Measurements from ENCODE around the gene DISP3. TPM values are rescaled to one million over a fixed set of nuclear protein-coding genes. Genes with fewer than 3 reads are reported as not detected.

The DISP3 gene
- total and polyA plus RNA-seq, 2 experiments from 2014 or later: 0.10 TPM; not detected in 1

DNA sequence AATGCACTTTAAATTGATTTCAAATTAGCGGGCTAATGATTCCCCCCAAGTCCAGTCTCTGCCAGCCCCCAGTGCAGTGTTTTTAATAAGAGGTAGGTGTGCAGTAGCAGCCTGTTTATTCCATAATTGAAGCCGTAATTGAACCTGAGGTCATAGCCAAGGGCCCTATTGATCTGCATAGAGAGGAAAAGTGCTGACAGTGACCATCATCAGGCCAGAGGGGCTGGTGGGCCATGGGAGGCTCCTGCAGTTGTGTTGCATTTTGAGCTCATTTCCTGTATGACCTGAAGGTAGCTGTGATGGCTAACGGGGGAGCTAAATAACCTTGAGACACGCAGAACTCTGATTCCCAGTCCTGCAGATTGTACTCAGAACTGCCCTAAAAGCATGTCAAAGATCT, 67.5 kb downstream of the DISP3 start:
- DNase-seq (ENCODE audit: low spot score): no peak
- peaks cover 7% of the 10 kb centered on the region for H3K27me3 ChIP-seq
- no peak overlapping the region for H2AFZ ChIP-seq
- H3K36me3 ChIP-seq (replicated peaks; ENCODE audit: insufficient read depth, low read depth): no peaks in the 10 kb centered on the region
- no peaks in the 10 kb centered on the region for H3K9me2 ChIP-seq (replicated peaks; ENCODE audit: insufficient read depth)
- no peak overlapping the region for H3K4me3 ChIP-seq
- no peak overlapping the region for H3K27ac ChIP-seq
- H4K20me1 ChIP-seq (ENCODE audit: insufficient read depth, poor library complexity, severe bottlenecking): no peaks in the 10 kb centered on the region
- no peaks in the 10 kb centered on the region for H3K4me1 ChIP-seq (ENCODE audit: insufficient read depth)
- no peaks in the 10 kb centered on the region for H3K9me3 ChIP-seq (ENCODE audit: low read depth)
- H3K4me2 ChIP-seq: no peak overlapping the region
- H3K79me2 ChIP-seq: no peaks in the 10 kb centered on the region
- 79% methylated on average over 4 of the region's 4 CpGs for WGBS (ENCODE audit: low lambda C conversion rate, missing lambda C conversion rate)
- TF ChIP-seq EZH2phosphoT487 (IDR thresholded peaks at IDR 0.05; ENCODE audit: low read depth, severe bottlenecking, unreplicated experiment) (no peak), EZH2 (IDR thresholded peaks at IDR 0.05; ENCODE audit: borderline replicate concordance) (no peak)
- TF ChIP-seq, protein P1, sequence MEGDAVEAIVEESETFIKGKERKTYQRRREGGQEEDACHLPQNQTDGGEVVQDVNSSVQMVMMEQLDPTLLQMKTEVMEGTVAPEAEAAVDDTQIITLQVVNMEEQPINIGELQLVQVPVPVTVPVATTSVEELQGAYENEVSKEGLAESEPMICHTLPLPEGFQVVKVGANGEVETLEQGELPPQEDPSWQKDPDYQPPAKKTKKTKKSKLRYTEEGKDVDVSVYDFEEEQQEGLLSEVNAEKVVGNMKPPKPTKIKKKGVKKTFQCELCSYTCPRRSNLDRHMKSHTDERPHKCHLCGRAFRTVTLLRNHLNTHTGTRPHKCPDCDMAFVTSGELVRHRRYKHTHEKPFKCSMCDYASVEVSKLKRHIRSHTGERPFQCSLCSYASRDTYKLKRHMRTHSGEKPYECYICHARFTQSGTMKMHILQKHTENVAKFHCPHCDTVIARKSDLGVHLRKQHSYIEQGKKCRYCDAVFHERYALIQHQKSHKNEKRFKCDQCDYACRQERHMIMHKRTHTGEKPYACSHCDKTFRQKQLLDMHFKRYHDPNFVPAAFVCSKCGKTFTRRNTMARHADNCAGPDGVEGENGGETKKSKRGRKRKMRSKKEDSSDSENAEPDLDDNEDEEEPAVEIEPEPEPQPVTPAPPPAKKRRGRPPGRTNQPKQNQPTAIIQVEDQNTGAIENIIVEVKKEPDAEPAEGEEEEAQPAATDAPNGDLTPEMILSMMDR (IDR thresholded peaks at IDR 0.05; ENCODE audit: poor library complexity): no peak

DNA sequence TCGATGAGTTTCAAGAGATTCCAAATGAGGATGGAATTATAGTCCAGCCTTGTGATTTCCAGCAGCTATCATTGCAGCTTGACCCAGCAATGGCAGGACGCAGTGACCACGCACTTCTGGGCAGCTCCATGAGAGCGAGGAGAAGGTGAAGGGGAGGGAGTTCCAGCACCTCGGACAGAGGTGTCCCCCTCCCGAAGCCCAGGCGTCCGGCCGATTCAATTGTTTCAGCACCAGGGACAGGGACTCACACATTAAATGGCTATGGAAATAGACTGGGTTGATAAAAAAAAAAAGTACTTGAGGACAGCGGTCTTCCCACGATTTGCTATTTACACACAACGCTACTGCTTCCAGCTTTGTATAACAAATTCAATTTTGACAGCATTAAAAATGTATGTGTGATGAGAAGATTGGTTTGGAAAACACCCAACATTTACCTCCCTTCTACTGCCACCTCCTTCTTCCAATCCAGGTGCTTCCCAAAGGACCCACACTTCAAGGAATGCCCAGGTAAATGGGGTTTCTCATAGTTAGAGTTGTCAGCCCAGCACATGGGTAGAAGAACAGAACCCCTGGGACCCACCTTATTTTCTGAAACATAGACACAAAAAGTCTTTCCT, 71.8 kb downstream of the DISP3 start:
- no peak overlapping the region for H3K27ac ChIP-seq
- H4K20me1 ChIP-seq (ENCODE audit: insufficient read depth, poor library complexity, severe bottlenecking): no peaks in the 10 kb centered on the region
- H3K9me2 ChIP-seq (replicated peaks; ENCODE audit: insufficient read depth): no peaks in the 10 kb centered on the region
- H3K4me2 ChIP-seq: no peak overlapping the region
- H3K36me3 ChIP-seq (replicated peaks; ENCODE audit: insufficient read depth, low read depth): no peaks in the 10 kb centered on the region
- no peak overlapping the region for H3K4me3 ChIP-seq
- peak; percentile 92 for DNase-seq (ENCODE audit: low spot score)
- peaks cover 21% of the 10 kb centered on the region for H3K27me3 ChIP-seq
- 12% methylated on average over 12 of the region's 12 CpGs for WGBS (ENCODE audit: low lambda C conversion rate, missing lambda C conversion rate)
- H2AFZ ChIP-seq: no peak overlapping the region
- TF ChIP-seq EZH2phosphoT487 (IDR thresholded peaks at IDR 0.05; ENCODE audit: low read depth, severe bottlenecking, unreplicated experiment): no peak
- H3K4me1 ChIP-seq (ENCODE audit: insufficient read depth): no peaks in the 10 kb centered on the region
- no peaks in the 10 kb centered on the region for H3K79me2 ChIP-seq
- H3K9me3 ChIP-seq (ENCODE audit: low read depth): no peaks in the 10 kb centered on the region

DNA sequence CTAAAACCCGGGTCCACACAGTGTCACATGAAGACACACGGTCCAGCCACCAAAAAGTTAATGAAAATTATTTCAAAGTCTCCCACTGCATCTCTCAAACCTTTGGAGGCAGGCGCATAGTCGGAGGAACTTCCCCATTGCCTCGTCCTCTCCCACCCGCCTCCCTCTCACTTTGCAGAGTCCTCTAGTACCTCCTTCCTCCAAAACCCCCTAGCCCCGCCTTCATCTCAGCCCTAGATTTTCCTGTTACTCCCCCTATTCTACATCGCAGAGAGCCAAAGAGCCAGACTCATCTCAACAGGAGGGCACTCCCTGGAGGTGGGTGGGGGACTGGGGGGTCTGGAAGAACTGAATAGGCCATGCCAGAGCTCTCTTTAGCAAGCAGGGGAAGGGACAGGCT, 79.3 kb downstream of the DISP3 start:
- no peaks in the 10 kb centered on the region for H4K20me1 ChIP-seq (ENCODE audit: insufficient read depth, poor library complexity, severe bottlenecking)
- no peaks in the 10 kb centered on the region for H3K9me3 ChIP-seq (ENCODE audit: low read depth)
- no peaks in the 10 kb centered on the region for H3K9me2 ChIP-seq (replicated peaks; ENCODE audit: insufficient read depth)
- DNase-seq (ENCODE audit: low spot score): no peak
- no peak overlapping the region for H3K4me2 ChIP-seq
- H3K27ac ChIP-seq: no peak overlapping the region
- TF ChIP-seq EZH2phosphoT487 (IDR thresholded peaks at IDR 0.05; ENCODE audit: low read depth, severe bottlenecking, unreplicated experiment) (no peak), EZH2 (IDR thresholded peaks at IDR 0.05; ENCODE audit: borderline replicate concordance) (no peak)
- TF ChIP-seq, protein P1 (IDR thresholded peaks at IDR 0.05; ENCODE audit: poor library complexity): no peak
- 37% methylated on average over 8 of the region's 8 CpGs for WGBS (ENCODE audit: low lambda C conversion rate, missing lambda C conversion rate)
- H3K4me1 ChIP-seq (ENCODE audit: insufficient read depth): no peaks in the 10 kb centered on the region
- H3K4me3 ChIP-seq: no peak overlapping the region
- no peaks in the 10 kb centered on the region for H3K79me2 ChIP-seq
- no peak overlapping the region for H2AFZ ChIP-seq
- H3K27me3 ChIP-seq: peaks cover 61% of the 10 kb centered on the region
- H3K36me3 ChIP-seq (replicated peaks; ENCODE audit: insufficient read depth, low read depth): no peaks in the 10 kb centered on the region

DNA sequence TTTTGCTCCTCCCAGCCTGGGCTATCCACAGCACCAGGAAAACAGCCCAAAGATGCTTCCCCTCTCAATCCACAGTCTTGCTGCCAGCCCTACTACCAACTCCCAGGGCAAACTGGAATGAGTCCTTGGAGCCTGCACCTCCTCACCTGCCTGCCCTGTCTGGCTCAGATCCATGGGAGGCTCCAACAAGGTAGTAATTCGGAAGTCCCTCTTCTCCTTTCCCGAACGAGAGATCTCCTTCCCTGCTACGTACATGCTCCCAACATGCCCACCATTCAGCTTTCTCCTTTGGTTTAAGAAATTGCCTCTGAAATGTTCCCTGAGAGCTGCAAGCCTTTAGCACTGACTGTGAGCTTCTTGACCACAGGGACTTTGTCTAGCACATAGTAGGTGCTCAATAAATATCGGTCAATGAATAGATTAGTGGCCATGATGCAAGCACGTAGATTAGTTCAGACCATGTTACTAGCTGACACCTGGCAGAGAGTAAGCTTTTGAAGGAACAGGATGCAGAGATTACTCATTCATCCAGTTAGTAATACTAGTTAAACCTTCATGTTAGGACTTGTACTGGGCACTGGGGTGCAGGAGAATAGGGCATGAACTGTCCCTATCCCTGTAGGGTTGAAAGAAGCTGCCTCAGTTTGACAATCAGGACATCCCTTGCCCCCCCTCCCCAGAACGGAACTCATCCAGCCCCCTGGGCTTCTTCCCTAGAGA, 80.1 kb downstream of the DISP3 start:
- Histone ChIP-seq H3K27me3 (peaks cover 61% of the 10 kb centered on the region), H3K4me2 (no peak overlapping the region)
- TF ChIP-seq, protein P1 (IDR thresholded peaks at IDR 0.05; ENCODE audit: poor library complexity): no peak
- no peak for TF ChIP-seq EZH2 (IDR thresholded peaks at IDR 0.05; ENCODE audit: borderline replicate concordance)
- TF ChIP-seq EZH2phosphoT487 (IDR thresholded peaks at IDR 0.05; ENCODE audit: low read depth, severe bottlenecking, unreplicated experiment): no peak

More for the DNA sequence above, 80.1 kb downstream of the DISP3 start:
- no peaks in the 10 kb centered on the region for H4K20me1 ChIP-seq (ENCODE audit: insufficient read depth, poor library complexity, severe bottlenecking)
- no peaks in the 10 kb centered on the region for H3K9me3 ChIP-seq (ENCODE audit: low read depth)
- DNase-seq (ENCODE audit: low spot score): no peak
- H3K4me1 ChIP-seq (ENCODE audit: insufficient read depth): no peaks in the 10 kb centered on the region
- WGBS (ENCODE audit: low lambda C conversion rate, missing lambda C conversion rate): 60% methylated on average over 7 of the region's 7 CpGs
- no peaks in the 10 kb centered on the region for H3K36me3 ChIP-seq (replicated peaks; ENCODE audit: insufficient read depth, low read depth)
- no peak overlapping the region for H3K4me3 ChIP-seq
- H3K79me2 ChIP-seq: no peaks in the 10 kb centered on the region
- no peaks in the 10 kb centered on the region for H3K9me2 ChIP-seq (replicated peaks; ENCODE audit: insufficient read depth)
- no peak overlapping the region for H3K27ac ChIP-seq
- H2AFZ ChIP-seq: no peak overlapping the region

All from hepatocyte (in vitro differentiated cells).